ENCODE measurements around the gene ADGRD1.

The ADGRD1 gene

GRCh38 chr12:131030472-131031328 is 77.0 kb downstream of the ADGRD1 start:
- Histone ChIP-seq H3K27ac (ENCODE audit: low read length) (no peak overlapping the region), H3K4me1 (ENCODE audit: control insufficient read depth in 1 of 2, insufficient read depth in 2 of 2, low read length in 2 of 2) (peaks cover 3 to 8% of the 10 kb centered on the region in 2 donors), H3K9me3 (ENCODE audit: control insufficient read depth in 1 of 2, low read length in 2 of 2) (no peaks in the 10 kb centered on the region), H3K4me3 (ENCODE audit: low read depth in 1 of 2, low read length in 2 of 2) (no peak overlapping the region), H3K36me3 (ENCODE audit: control insufficient read depth in 1 of 2, insufficient read depth in 2 of 2, low read length in 2 of 2) (peaks cover 0 to 6% of the 10 kb centered on the region in 2 donors), H3K27me3 (ENCODE audit: low read depth, low read length) (no peaks in the 10 kb centered on the region)

- Histone ChIP-seq H3K4me1 (ENCODE audit: control insufficient read depth in 1 of 2, insufficient read depth in 2 of 2, low read length in 2 of 2) (peaks cover 3 to 5% of the 10 kb centered on the region in 2 donors), H3K36me3 (ENCODE audit: control insufficient read depth in 1 of 2, insufficient read depth in 2 of 2, low read length in 2 of 2) (peaks cover 0 to 6% of the 10 kb centered on the region in 2 donors), H3K4me3 (ENCODE audit: low read depth in 1 of 2, low read length in 2 of 2) (no peak overlapping the region), H3K9me3 (ENCODE audit: control insufficient read depth in 1 of 2, low read length in 2 of 2) (no peaks in the 10 kb centered on the region), H3K27ac (ENCODE audit: low read length) (no peak overlapping the region), H3K27me3 (ENCODE audit: low read depth, low read length) (no peaks in the 10 kb centered on the region)
These were observed 78.5 kb downstream of the ADGRD1 start for GRCh38 chr12:131032082-131032750.

GRCh38 chr12:131033486-131033885 is 79.8 kb downstream of the ADGRD1 start:
- Histone ChIP-seq H3K4me3 (ENCODE audit: low read depth in 1 of 2, low read length in 2 of 2) (no peak overlapping the region), H3K27me3 (ENCODE audit: low read depth, low read length) (no peaks in the 10 kb centered on the region), H3K36me3 (ENCODE audit: control insufficient read depth in 1 of 2, insufficient read depth in 2 of 2, low read length in 2 of 2) (peaks cover 0 to 6% of the 10 kb centered on the region in 2 donors), H3K27ac (ENCODE audit: low read length) (no peak overlapping the region), H3K9me3 (ENCODE audit: control insufficient read depth in 1 of 2, low read length in 2 of 2) (no peaks in the 10 kb centered on the region), H3K4me1 (ENCODE audit: control insufficient read depth in 1 of 2, insufficient read depth in 2 of 2, low read length in 2 of 2) (peaks cover 0 to 3% of the 10 kb centered on the region in 2 donors)

DNA sequence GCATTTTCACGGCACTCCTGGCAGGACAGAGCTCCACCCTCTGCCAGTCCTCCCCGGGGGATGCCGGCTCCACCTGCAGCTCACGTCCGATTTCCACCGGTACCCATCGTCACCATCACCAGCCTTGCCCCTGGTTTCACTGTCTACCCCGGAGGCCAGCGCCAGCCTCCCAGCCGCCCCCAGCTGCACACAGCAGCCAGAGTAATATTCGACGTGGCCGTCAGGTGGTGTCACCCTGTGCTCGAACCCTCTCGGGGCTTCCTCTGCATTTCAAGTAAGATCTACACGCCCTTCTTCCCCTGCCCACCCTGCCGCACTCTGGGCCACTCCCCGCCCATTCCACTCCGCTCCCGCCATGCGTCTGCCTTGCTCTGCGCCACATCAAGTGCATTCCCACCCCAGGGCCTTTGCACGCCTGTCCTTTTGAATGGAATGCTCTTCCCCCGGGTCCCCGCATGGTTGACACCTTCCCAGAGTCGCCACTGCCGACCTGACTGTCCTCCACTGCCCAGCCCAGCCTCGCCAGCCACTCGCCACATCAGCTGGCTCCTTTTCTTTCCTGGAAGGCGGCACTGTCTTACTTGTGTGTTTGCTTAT is 80.3 kb downstream of the ADGRD1 start:
- Histone ChIP-seq H3K4me3 (ENCODE audit: low read depth in 1 of 2, low read length in 2 of 2) (peak overlapping the region in 1 of 2 donors; percentile 30), H3K4me1 (ENCODE audit: control insufficient read depth in 1 of 2, insufficient read depth in 2 of 2, low read length in 2 of 2) (peaks cover 0 to 3% of the 10 kb centered on the region in 2 donors), H3K9me3 (ENCODE audit: control insufficient read depth in 1 of 2, low read length in 2 of 2) (no peaks in the 10 kb centered on the region), H3K36me3 (ENCODE audit: control insufficient read depth in 1 of 2, insufficient read depth in 2 of 2, low read length in 2 of 2) (peaks cover 0 to 6% of the 10 kb centered on the region in 2 donors), H3K27me3 (ENCODE audit: low read depth, low read length) (no peaks in the 10 kb centered on the region), H3K27ac (ENCODE audit: low read length) (no peak overlapping the region)

GRCh38 chr12:131034631-131035244 is 81.0 kb downstream of the ADGRD1 start:
- no peak overlapping the region for H3K27ac ChIP-seq (ENCODE audit: low read length)
- peak overlapping the region in 1 of 2 donors; percentile 30 for H3K4me3 ChIP-seq (ENCODE audit: low read depth in 1 of 2, low read length in 2 of 2)
- H3K36me3 ChIP-seq (ENCODE audit: control insufficient read depth in 1 of 2, insufficient read depth in 2 of 2, low read length in 2 of 2), result peaks cover 0 to 6% of the 10 kb centered on the region in 2 donors

DNA sequence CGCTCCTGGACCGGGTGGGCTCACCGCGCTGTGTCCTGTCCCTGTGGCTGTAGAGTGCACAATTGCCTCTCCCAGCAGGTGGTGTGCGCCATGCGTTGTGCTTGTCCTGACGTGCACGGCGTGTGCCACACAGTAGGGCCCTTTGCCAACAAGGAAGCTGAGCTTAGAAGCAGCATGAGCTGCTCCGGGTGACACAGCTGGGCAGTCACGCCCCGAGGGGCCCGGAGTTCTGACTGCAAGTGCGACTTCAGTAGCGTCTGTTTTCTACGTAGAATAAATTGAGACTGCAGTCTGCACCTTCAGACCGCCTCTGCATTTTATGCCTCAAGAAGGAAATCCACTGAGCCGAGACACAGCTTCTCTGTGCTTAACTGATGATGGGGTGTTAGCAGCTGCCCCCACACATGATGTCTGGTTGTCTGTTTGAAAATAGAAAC is 81.6 kb downstream of the ADGRD1 start:
- H3K36me3 ChIP-seq (ENCODE audit: control insufficient read depth in 1 of 2, insufficient read depth in 2 of 2, low read length in 2 of 2), result peaks cover 0 to 6% of the 10 kb centered on the region in 2 donors
- H3K4me3 ChIP-seq (ENCODE audit: low read depth in 1 of 2, low read length in 2 of 2), result peak overlapping the region in 1 of 2 donors; percentile 30
- H3K27me3 ChIP-seq (ENCODE audit: low read depth, low read length), result no peaks in the 10 kb centered on the region
- H3K27ac ChIP-seq (ENCODE audit: low read length), result peak overlapping the region; percentile 45
- peaks cover 0 to 13% of the 10 kb centered on the region in 2 donors for H3K4me1 ChIP-seq (ENCODE audit: control insufficient read depth in 1 of 2, insufficient read depth in 2 of 2, low read length in 2 of 2)
- no peaks in the 10 kb centered on the region for H3K9me3 ChIP-seq (ENCODE audit: control insufficient read depth in 1 of 2, low read length in 2 of 2)

More at GRCh38 chr12:131034631-131035244, 81.0 kb downstream of the ADGRD1 start:
- no peaks in the 10 kb centered on the region for H3K9me3 ChIP-seq (ENCODE audit: control insufficient read depth in 1 of 2, low read length in 2 of 2)
- H3K4me1 ChIP-seq (ENCODE audit: control insufficient read depth in 1 of 2, insufficient read depth in 2 of 2, low read length in 2 of 2), result peaks cover 0 to 10% of the 10 kb centered on the region in 2 donors
- H3K27me3 ChIP-seq (ENCODE audit: low read depth, low read length), result no peaks in the 10 kb centered on the region

GRCh38 chr12:131038159-131038558 is 84.5 kb downstream of the ADGRD1 start:
- Histone ChIP-seq H3K27ac (ENCODE audit: low read length) (no peak overlapping the region), H3K4me1 (ENCODE audit: control insufficient read depth in 1 of 2, insufficient read depth in 2 of 2, low read length in 2 of 2) (peaks cover 0 to 13% of the 10 kb centered on the region in 2 donors), H3K4me3 (ENCODE audit: low read depth in 1 of 2, low read length in 2 of 2) (no peak overlapping the region), H3K9me3 (ENCODE audit: control insufficient read depth in 1 of 2, low read length in 2 of 2) (no peaks in the 10 kb centered on the region), H3K27me3 (ENCODE audit: low read depth, low read length) (no peaks in the 10 kb centered on the region), H3K36me3 (ENCODE audit: control insufficient read depth in 1 of 2, insufficient read depth in 2 of 2, low read length in 2 of 2) (no peaks in the 10 kb centered on the region)

DNA sequence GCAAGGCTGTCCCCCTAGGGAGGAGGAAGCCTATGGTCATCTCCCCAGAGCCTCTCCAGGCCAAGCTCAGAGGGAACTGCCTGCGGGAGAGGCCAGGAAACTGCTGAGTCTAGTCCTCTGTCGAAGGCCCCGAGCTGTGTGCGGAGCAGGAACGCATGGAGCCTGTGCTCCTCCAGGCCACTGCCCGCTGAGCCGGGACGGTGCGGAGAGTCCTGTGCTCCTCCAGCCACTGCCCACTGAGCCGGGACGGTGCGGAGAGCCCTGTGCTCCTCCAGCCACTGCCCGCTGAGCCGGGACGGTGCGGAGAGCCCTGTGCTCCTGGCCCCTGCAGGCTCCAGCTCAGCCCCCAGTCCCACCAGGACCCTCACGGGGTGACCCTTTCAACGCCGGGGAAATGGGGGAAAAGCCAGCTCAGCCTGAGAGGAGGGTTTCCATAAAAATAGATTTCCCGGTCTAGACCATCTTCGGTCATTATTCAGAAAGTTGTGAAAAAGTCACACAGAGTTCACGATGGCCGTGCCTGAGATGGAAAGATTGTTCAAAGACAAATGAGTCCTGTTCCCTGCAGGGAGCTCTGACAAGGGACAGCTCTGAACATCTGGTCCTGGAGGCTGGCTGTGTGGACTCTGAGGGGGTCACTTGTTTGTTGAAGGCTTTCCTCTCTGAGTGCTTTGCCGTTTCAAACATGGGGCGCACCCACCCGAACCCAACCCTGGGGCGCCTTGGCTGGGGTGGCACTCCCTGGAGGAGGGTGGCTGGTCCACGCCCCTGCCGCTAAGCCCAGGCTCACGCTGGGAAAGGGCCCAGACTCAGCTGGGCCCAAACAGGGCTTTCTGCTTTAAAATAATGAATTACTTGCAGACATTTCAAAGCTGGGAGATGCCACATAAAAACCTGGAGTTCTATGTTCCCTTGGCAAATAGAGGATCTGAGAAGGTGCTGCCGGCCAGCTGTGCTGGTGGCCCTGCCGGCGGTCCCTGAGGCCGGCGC is 85.5 kb downstream of the ADGRD1 start:
- H3K27me3 ChIP-seq (ENCODE audit: low read depth, low read length), result no peaks in the 10 kb centered on the region
- H3K4me3 ChIP-seq (ENCODE audit: low read depth in 1 of 2, low read length in 2 of 2), result no peak overlapping the region
- H3K27ac ChIP-seq (ENCODE audit: low read length), result no peak overlapping the region
- H3K36me3 ChIP-seq (ENCODE audit: control insufficient read depth in 1 of 2, insufficient read depth in 2 of 2, low read length in 2 of 2), result no peaks in the 10 kb centered on the region
- H3K9me3 ChIP-seq (ENCODE audit: control insufficient read depth in 1 of 2, low read length in 2 of 2), result no peaks in the 10 kb centered on the region
- H3K4me1 ChIP-seq (ENCODE audit: control insufficient read depth in 1 of 2, insufficient read depth in 2 of 2, low read length in 2 of 2), result peaks cover 0 to 13% of the 10 kb centered on the region in 2 donors

GRCh38 chr12:131040491-131040890 is 86.8 kb downstream of the ADGRD1 start:
- Histone ChIP-seq H3K4me3 (ENCODE audit: low read depth in 1 of 2, low read length in 2 of 2) (no peak overlapping the region), H3K36me3 (ENCODE audit: control insufficient read depth in 1 of 2, insufficient read depth in 2 of 2, low read length in 2 of 2) (no peaks in the 10 kb centered on the region), H3K27ac (ENCODE audit: low read length) (no peak overlapping the region), H3K27me3 (ENCODE audit: low read depth, low read length) (no peaks in the 10 kb centered on the region), H3K9me3 (ENCODE audit: control insufficient read depth in 1 of 2, low read length in 2 of 2) (no peaks in the 10 kb centered on the region), H3K4me1 (ENCODE audit: control insufficient read depth in 1 of 2, insufficient read depth in 2 of 2, low read length in 2 of 2) (peaks cover 0 to 13% of the 10 kb centered on the region in 2 donors)
